HG03521 (cell line): Measurements from ENCODE around the gene CLSTN2.
A peak's percentile ranks its signal among the peaks of the same experiment; 100 is the strongest.

Experiments
- ATAC-seq: cut with Tn5 transposase; IDR thresholded peaks from one replicate; pipeline ENCODE4 v1.9.1; 2021; ENCODE audit warnings: mild to moderate bottlenecking, moderate library complexity; ENCODE audit not compliant: unreplicated experiment

The CLSTN2 gene

DNA sequence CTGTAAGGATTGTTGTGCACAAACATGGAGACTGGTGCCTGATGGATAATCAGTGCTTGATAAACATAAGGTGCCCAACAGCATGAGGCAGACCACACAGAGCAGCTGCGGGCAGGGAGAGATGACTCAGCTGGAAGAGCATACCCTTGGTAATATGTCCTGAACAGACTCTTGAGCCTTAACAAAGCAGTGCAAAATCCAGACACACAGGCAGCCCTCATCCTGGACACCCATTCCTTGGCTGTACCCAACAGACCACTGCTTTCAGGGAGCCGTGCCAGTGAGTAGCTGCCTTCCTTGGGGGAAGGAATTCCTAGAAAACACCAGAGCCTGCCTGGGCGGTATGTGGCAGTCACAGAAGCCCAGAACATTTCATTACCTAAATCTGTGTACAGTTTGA lies 156.2 kb downstream of the CLSTN2 start:
- no peak for ATAC-seq

- no peak for ATAC-seq
Measured at GRCh38 chr3:140092848-140093536, 158.0 kb downstream of the CLSTN2 start.

GRCh38 chr3:140093742-140094141 lies 158.8 kb downstream of the CLSTN2 start:
- ATAC-seq = no peak

DNA sequence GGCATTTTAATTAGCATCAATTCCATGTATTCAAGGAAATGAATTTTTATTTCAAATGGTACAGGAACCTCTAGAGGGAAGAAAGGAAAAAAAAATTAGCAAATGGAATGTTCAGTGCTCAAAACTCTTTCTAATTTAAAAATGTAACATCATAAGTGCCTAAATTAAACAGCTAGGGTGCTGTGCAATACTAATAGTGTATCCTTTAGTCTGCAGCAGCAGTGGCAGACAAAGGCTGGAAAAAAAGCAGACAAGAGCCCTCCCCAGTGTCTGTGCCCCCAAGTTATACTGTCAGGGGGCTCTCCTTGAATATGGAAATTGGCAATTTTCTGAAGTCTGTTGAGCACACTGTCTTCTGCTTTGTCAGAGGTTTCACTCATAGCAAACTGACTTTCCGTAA lies 159.5 kb downstream of the CLSTN2 start:
- no peak for ATAC-seq

DNA sequence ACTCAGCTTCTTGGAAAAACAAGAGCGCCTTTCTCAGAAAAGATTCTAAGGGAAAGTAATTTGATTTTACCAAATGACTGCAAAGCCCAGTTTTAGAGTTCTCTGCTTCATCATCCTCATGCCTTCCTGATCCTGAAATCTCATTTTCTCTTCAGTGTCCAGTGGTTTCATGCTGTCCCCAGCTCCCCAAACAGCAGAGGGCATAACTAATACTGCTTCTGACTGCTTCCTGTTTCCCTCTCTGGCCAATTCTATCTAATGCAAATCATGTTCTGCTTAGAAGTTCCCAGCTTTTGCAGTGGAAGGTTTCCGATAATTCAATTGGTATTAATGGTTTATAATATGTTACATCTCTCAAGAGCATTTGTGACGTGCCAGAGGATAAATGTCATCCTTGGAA lies 161.1 kb downstream of the CLSTN2 start:
- ATAC-seq = no peak

DNA sequence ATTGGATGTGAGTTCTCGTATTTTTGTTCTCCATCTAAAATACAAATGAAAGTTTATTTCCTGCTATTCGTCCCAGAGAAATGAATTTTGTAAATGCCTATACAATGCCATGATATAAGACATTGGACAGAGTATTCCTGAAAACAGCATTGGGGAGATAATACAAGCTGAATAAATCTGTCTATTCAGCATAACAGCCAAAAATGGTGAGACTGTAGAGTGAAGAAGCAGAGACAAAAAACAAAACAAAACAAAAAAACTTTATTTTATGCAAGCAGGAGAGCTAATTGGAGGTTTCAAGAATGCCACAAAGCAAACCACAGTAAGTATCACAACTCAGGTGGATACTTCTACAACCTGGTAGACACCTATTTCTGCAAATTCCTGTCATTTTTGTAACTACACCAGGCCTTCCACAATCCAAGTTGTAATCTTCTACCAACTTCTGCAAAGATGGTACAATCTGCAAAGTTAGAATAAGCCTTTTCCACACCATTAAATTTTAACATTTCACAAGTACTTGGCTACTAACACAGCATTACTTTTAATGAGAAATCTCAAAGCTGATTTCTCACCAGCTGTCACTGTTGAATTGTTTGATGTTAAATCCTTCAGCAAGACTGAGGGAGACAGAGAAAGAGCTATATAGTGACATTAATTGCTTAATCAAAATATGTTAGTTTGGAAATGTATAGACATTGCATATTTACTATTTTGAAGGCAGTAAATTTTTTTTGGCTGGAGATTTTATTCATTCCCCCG lies 163.1 kb downstream of the CLSTN2 start:
- ATAC-seq = no peak

- ATAC-seq = no peak
Measured at GRCh38 chr3:140100479-140100878, 165.5 kb downstream of the CLSTN2 start.

DNA sequence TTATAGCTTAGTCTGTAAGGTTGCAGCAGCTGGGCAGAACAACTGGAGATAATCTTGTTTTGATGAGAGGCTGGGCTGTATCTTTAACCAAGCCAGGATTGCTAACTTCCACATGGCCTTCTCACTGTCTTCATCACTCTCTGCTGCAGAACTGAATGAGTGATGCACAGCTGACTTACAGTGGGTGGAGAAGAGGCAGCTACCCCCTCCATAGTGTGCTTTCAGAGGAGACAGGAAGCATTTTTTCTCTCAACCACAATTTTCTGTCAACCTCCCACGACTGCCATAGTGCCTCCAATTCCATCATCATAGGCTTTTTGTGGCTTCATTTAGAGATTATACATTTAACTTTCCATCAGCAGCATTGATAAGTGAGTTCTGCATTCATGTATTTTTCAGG lies 168.2 kb downstream of the CLSTN2 start:
- no peak for ATAC-seq

- ATAC-seq = no peak
Measured at GRCh38 chr3:140103986-140104645, 169.1 kb downstream of the CLSTN2 start.

DNA sequence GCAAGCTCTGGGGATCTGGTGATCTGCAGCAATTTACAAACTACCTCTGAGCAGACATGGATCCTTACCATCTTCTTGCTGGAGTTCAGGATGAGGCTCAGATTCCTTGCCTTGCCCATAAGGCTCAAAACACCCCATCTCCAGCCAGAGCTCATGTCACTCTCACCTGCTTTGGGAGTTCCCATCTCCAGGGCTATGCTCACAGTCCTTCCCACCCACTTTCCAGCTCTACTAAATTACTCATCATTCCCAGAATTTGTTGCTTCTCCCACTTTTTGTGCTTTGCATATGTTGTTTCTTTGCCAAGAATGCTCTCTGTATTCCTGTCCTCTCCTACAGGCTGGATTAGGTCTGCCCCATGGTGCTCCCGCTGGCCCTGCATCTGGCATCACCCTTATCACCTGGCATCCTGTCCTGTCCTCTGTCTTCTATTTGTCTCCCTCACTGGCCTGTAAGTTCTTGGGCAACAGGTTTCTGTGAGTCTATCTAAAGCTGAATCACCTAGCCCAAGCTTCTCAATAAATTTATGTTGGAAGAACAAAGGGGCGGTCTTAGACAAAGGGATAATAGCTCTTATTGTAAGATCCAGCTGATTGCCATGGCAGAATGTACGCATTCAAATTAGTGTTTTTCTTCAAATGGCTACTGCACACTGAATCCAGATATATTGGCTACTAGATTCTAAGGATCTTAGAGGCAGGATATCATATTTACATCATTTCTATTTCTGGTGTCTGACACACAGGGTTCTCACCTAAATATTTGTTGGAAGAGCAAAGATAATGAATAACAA lies 179.2 kb downstream of the CLSTN2 start:
- no peak for ATAC-seq

- no peak for ATAC-seq
Measured at GRCh38 chr3:140114789-140115080, 179.8 kb downstream of the CLSTN2 start.

DNA sequence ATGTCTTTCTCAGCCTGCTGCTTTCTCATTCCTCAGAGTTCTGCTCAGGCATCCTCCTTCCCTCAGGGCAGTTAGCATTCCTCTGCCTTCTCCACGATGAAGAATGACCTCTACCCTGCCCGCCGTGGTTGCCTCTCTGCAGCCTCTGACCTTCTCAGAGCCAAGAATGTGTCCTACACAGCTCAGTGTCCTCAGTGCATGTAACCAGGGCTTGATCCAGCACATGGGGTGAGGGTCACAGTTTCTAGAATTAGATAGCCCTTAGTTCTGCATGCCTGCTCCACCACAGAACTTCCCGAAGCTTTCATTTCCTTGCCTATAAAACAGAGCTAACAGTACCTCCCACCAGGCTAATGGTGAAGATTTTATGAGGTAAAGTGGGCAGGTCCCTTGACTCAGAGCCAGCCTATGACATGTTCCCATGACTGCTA lies 182.1 kb downstream of the CLSTN2 start:
- ATAC-seq = no peak

GRCh38 chr3:140122183-140122582 lies 187.2 kb downstream of the CLSTN2 start:
- ATAC-seq = no peak

DNA sequence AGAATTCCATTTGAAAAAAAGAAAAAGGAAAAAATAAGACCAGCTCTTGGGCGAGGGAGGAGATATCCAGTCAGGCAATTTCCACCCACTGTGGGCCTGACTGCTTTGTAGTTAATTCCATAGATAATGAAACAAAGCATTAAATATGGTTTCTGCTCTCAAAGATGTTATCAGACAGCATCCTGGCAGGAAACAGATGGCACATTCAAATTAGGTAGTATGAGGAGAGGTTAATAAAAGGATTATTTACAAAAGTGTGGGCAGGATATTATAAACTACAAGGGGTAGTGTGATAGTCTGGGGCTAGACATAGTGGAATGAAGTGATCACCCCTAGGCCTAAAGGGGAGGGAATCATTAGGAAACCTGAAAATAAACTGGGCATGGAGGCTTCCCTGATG lies 193.2 kb downstream of the CLSTN2 start:
- ATAC-seq = peak; percentile 15

GRCh38 chr3:140128631-140129030 lies 193.6 kb downstream of the CLSTN2 start:
- peak; percentile 46 for ATAC-seq

DNA sequence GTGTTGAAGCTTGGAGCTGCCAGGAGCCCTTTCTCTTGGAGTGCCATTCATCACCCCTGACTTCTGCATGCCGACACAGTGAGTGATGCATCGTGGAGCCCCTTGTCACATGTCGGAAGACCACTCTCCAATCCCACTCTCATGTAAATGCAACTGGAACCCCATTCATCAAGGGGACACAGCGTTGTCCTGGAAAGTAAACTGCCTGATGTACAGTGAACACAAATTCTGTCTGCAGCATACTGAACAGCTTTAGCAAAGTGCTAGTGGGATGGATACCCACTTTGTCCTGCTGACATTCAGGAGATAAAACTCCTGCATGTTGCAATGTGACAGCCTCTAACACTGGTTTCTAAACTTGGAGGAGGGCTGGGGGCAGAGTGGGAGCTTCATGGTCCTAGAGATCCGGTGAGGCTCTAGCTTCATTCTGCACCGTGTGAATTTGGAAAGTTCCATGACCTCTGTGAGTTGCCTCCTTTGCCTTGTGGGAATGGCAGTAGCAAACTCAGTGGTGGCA lies 194.8 kb downstream of the CLSTN2 start:
- no peak for ATAC-seq

DNA sequence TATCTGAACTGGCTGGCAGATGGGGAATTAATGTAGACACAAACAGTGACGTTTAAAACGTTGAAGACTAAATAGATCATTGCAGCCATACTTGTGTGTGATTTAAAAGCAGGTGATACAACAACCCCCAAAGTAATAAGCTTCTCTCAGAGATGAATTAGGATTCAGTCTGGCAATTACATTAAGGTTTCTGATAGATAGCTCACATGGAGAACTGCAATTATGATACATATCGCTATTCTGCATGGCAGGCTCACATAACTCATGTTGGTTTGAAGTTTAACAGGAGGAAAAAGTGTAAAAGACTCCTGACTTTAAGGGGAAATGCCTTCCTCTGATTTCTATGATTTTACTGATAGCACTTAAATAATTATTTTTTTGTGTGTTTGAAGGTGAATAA lies 196.9 kb downstream of the CLSTN2 start:
- no peak for ATAC-seq

GRCh38 chr3:140134231-140134965 lies 199.4 kb downstream of the CLSTN2 start:
- no peak for ATAC-seq

GRCh38 chr3:140135461-140135860 lies 200.5 kb downstream of the CLSTN2 start:
- ATAC-seq = no peak

GRCh38 chr3:140143367-140144069 lies 208.5 kb downstream of the CLSTN2 start:
- no peak for ATAC-seq
